GM23338 (cell line): ENCODE measurements around the gene RPS6KA4. TPM values are rescaled to one million over a fixed set of nuclear protein-coding genes. Genes with fewer than 3 reads are reported as not detected.

Experiments
- ATAC-seq: fragments of 200-7000 bp; cut with Tn5 transposase; 3 replicates; pipeline ENCODE4 v1.9.1; 2020
- DNase-seq: peaks from one replicate; pipeline ENCODE4 v3.0.0-alpha.2; 2015; ENCODE audit warnings: low spot score
- H2AFZ ChIP-seq: fragments of 200-600 bp; sonication (generic); 2 replicates; pipeline ENCODE4 v1.8.0; 2016; ENCODE audit warnings: antibody characterized with exemption, mild to moderate bottlenecking, moderate library complexity
- H3F3A ChIP-seq: fragments of 200-600 bp; sonication (generic); replicated peaks from 2 replicates; pipeline ENCODE4 v1.8.0; 2017; ENCODE audit warnings: antibody characterized with exemption, mixed run types, low read depth
- H3K27ac ChIP-seq: fragments of 200-600 bp; sonication (generic); 2 replicates; pipeline ENCODE4 v1.6.1; 2016; ENCODE audit warnings: low read depth
- H3K27me3 ChIP-seq: fragments of 200-600 bp; sonication (generic); 2 replicates; pipeline ENCODE4 v1.8.0; 2016; ENCODE audit warnings: mild to moderate bottlenecking, mixed run types, moderate library complexity; ENCODE audit not compliant: insufficient read depth
- H3K36me3 ChIP-seq: fragments of 200-600 bp; sonication (generic); 2 replicates; pipeline ENCODE4 v1.8.0; 2016; ENCODE audit warnings: mild to moderate bottlenecking; ENCODE audit not compliant: insufficient read depth
- H3K4me1 ChIP-seq: fragments of 200-600 bp; sonication (generic); 2 replicates; pipeline ENCODE4 v1.8.0; 2016; ENCODE audit warnings: mild to moderate bottlenecking, moderate library complexity; ENCODE audit not compliant: insufficient read depth
- H3K4me2 ChIP-seq: fragments of 200-600 bp; sonication (generic); 2 replicates; pipeline ENCODE4 v1.7.1; 2017; ENCODE audit warnings: mixed run types
- H3K4me3 ChIP-seq: fragments of 200-600 bp; sonication (generic); 2 replicates; pipeline ENCODE4 v1.6.1; 2016; ENCODE audit warnings: mixed run types
- H3K79me2 ChIP-seq: fragments of 200-600 bp; sonication (generic); replicated peaks from 2 replicates; pipeline ENCODE4 v1.8.0; 2017; ENCODE audit warnings: mild to moderate bottlenecking; ENCODE audit not compliant: insufficient read depth
- H3K9me2 ChIP-seq: fragments of 200-600 bp; sonication (generic); 2 replicates; pipeline ENCODE4 v1.8.0; 2017; ENCODE audit not compliant: insufficient read depth
- H4K20me1 ChIP-seq: fragments of 200-600 bp; sonication (generic); replicated peaks from 2 replicates; pipeline ENCODE4 v1.8.0; 2017; ENCODE audit warnings: mild to moderate bottlenecking; ENCODE audit not compliant: insufficient read depth
- H3K27ac Mint-ChIP-seq: 2 replicates; pipeline ENCODE4 v1.8.0; 2020; ENCODE audit warnings: inconsistent platforms, mild to moderate bottlenecking, moderate library complexity, mixed read lengths
- H3K27me3 Mint-ChIP-seq: 3 replicates; pipeline ENCODE4 v1.8.0; 2022; ENCODE audit warnings: low read depth, mild to moderate bottlenecking, moderate library complexity, mixed read lengths, inconsistent platforms; ENCODE audit not compliant: insufficient read depth, poor library complexity
- H3K36me3 Mint-ChIP-seq: 3 replicates; pipeline ENCODE4 v1.8.0; 2021; ENCODE audit warnings: low read depth, mild to moderate bottlenecking, inconsistent platforms, moderate library complexity, mixed read lengths
- H3K4me1 Mint-ChIP-seq: 3 replicates; pipeline ENCODE4 v1.8.0; 2020; ENCODE audit warnings: mild to moderate bottlenecking, inconsistent platforms, mixed read lengths
- H3K4me3 Mint-ChIP-seq: 3 replicates; pipeline ENCODE4 v1.8.0; 2021; ENCODE audit warnings: moderate library complexity, mild to moderate bottlenecking, inconsistent platforms, mixed read lengths
- H3K9me3 Mint-ChIP-seq: 3 replicates; pipeline ENCODE4 v1.8.0; 2020; ENCODE audit warnings: moderate library complexity, mild to moderate bottlenecking, inconsistent platforms, mixed read lengths
- CREB1 ChIP-seq: fragments of 250-450 bp; sonication (Bioruptor Pico); IDR thresholded peaks from 2 replicates; pipeline ENCODE4 v1.5.0; 2020; ENCODE audit warnings: low read depth, mild to moderate bottlenecking, moderate library complexity
- CTCF ChIP-seq, 2 experiments: fragments of 200-600 bp in 1 of 2; sonication (generic) in 1 of 2; conservative IDR thresholded peaks; 2 replicates each; pipeline versions ENCODE4 v1.5.1 to v1.6.1; 2016 to 2017; ENCODE audit warnings: antibody characterized with exemption in 2 of 2, low read depth in 2 of 2, mild to moderate bottlenecking in 2 of 2, moderate library complexity in 1 of 2
- ETS1 ChIP-seq: IDR thresholded peaks from 2 replicates; pipeline ENCODE4 v1.6.1; 2016; ENCODE audit warnings: antibody characterized with exemption
- EZH2 ChIP-seq: fragments of 200-600 bp; sonication (generic); IDR thresholded peaks from one replicate; pipeline ENCODE4 v1.8.0; 2017; ENCODE audit warnings: antibody characterized with exemption, mild to moderate bottlenecking, low read depth; ENCODE audit not compliant: unreplicated experiment
- EZH2phosphoT487 ChIP-seq: fragments of 200-600 bp; sonication (generic); IDR thresholded peaks from one replicate; pipeline ENCODE4 v1.8.1; 2018; ENCODE audit warnings: antibody characterized with exemption; ENCODE audit not compliant: unreplicated experiment
- JUNB ChIP-seq: IDR thresholded peaks from one replicate; pipeline ENCODE4 v1.6.1; 2016; ENCODE audit warnings: antibody characterized with exemption; ENCODE audit not compliant: unreplicated experiment
- NANOG ChIP-seq: IDR thresholded peaks from 2 replicates; pipeline ENCODE4 v1.6.1; 2016; ENCODE audit warnings: antibody characterized with exemption, borderline replicate concordance
- REST ChIP-seq: IDR thresholded peaks from one replicate; pipeline ENCODE4 v1.6.1; 2018; ENCODE audit warnings: antibody characterized with exemption; ENCODE audit not compliant: unreplicated experiment
- STAT1 ChIP-seq: IDR thresholded peaks from one replicate; pipeline ENCODE4 v1.6.1; 2016; ENCODE audit warnings: antibody characterized with exemption; ENCODE audit not compliant: unreplicated experiment
- ZNF462 ChIP-seq: fragments of 250-450 bp; sonication (Bioruptor Pico); IDR thresholded peaks from 2 replicates; pipeline ENCODE4 v1.5.0; 2020; ENCODE audit warnings: mild to moderate bottlenecking, moderate library complexity
- polyA plus RNA-seq: library from polyadenylated mRNA; unstranded; fragments of >200 nt; fragmentation: Nextera tagmentation; extraction: Ambion mirVana; gene quantifications from 2 replicates; pipeline ENCODE4 v1.2.1, GENCODE V29; 2016
- total RNA-seq: library from RNA; depleted of rRNA; stranded (reverse); fragments of >200 nt; shearing (Covaris generic); gene quantifications from 2 replicates; pipeline ENCODE4 v1.2.3, GENCODE V29; 2014

RPS6KA4 gene
- total and polyA plus RNA-seq, 2 experiments from 2014 or later = 3.5 to 19.9 TPM

GRCh38 chr11:64391839-64392238 lies 32.9 kb downstream of the RPS6KA4 start (continued):
- no peak for TF ChIP-seq CREB1 (CRISPR knock-in tag)
- no peak for TF ChIP-seq STAT1
- no peak for TF ChIP-seq ETS1
- TF ChIP-seq CTCF (conservative IDR thresholded peaks at IDR 0.05; ENCODE audit: low read depth in 2 of 2) = no peak
- no peak for TF ChIP-seq REST

GRCh38 chr11:64395545-64396078 lies 36.6 kb downstream of the RPS6KA4 start:
- peaks cover 5% of the 10 kb centered on the region; the same call in 1 of the 2 replicates for H3F3A ChIP-seq
- H4K20me1 ChIP-seq = no peaks in the 10 kb centered on the region
- Mint-ChIP-seq H3K9me3 (no peaks in the 10 kb centered on the region; the same call in 2 of the 3 replicates), H3K4me3 (peak overlapping the region; percentile 42), H3K27ac (peak overlapping the region; percentile 51), H3K4me1 (peaks cover 25% of the 10 kb centered on the region), H3K27me3 (peaks cover 24% of the 10 kb centered on the region), H3K36me3 (no peaks in the 10 kb centered on the region)
- no peaks in the 10 kb centered on the region for H3K27me3 ChIP-seq
- 0 out of 2 replicates have a peak overlapping the region, but pooled peaks have one; percentile 84 for H3K27ac ChIP-seq
- H3K36me3 ChIP-seq = no peaks in the 10 kb centered on the region
- H3K9me2 ChIP-seq = no peaks in the 10 kb centered on the region
- H3K4me3 ChIP-seq = no peak overlapping the region; the same call in 1 of the 2 replicates
- DNase-seq (no peak), ATAC-seq (no peak; the same call in 2 of the 3 replicates)
- peak overlapping the region; percentile 72 for H3K4me2 ChIP-seq
- H3K4me1 ChIP-seq = peaks cover 23% of the 10 kb centered on the region
- no peaks in the 10 kb centered on the region for H3K79me2 ChIP-seq
- peak overlapping the region; percentile 99 for H2AFZ ChIP-seq
- TF ChIP-seq EZH2phosphoT487 (no peak), NANOG (no peak), STAT1 (no peak), ETS1 (no peak), EZH2 (no peak), ZNF462 (no peak), JUNB (no peak)
